ENCODE data around the gene IL17REL. TPM values are rescaled to one million over a fixed set of nuclear protein-coding genes. Genes with fewer than 3 reads are reported as not detected.
A peak's percentile ranks its signal among the peaks of the same experiment; 100 is the strongest.

The IL17REL gene
- polyA plus RNA-seq, 3 donors = not detected

DNA sequence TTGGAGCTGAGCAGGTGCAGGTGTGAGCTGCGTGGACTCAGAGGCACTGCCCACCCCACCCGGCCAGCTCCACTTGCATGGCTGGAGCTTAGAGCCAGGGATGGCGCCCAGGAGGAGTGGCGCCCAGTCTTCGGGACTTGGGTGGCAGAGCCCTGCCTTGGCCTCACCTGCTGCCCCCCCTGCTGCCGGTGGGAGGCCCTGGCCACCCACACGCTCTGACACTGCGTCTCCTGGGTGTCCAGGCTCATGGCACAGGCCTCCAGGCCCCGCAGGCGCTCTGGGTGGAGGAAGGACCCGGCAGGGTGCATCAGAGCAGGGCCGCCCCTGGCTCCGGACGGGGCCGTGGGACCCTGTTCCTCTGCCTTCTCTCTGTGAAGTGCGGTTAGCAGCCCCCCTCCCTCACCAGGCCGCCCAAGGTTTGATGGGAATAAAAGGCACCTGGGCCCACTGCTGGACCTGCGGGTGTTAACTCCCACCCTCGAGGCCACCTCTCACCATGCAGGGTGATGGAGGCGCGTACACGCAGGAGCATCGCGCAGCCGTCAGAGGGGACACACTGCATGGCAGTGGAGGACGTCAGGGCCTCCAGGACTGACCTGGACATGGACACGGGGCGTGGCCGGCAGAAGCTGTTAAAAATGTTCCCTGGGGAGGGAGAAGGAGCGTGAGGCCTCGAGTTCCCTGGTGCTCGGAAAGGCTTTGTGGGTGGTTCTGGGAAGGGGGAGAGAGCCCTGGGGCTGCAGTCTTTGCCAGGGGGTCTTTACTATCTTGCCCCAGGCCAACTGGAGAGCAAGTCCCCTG lies 11.8 kb downstream of the IL17REL start:
- H3K4me3 Mint-ChIP-seq = no peak overlapping the region
- H3K4me3 ChIP-seq (replicated peaks in 1 of 3; ENCODE audit: low read depth in 2 of 3, low read length in 3 of 3) = no peak overlapping the region
- intact Hi-C loops (cut with micrococcal nuclease) = no loop called here
- H3K9me3 ChIP-seq (replicated peaks in 1 of 2; ENCODE audit: control insufficient read depth in 1 of 2, insufficient read depth in 1 of 2, low read length in 2 of 2) = no peaks in the 10 kb centered on the region
- DNase-seq = no peak
- H3K36me3 Mint-ChIP-seq = no peaks in the 10 kb centered on the region
- no peak overlapping the region for H3K27ac ChIP-seq (ENCODE audit: low read depth in 1 of 2, low read length in 2 of 2)
- peaks cover 4 to 15% (median 5%) of the 10 kb centered on the region in 3 donors for H3K27me3 Mint-ChIP-seq (ENCODE audit: low read depth in 3 of 3)
- H4K20me1 ChIP-seq (ENCODE audit: insufficient read depth, low read length) = no peaks in the 10 kb centered on the region
- H3K4me1 ChIP-seq (ENCODE audit: control insufficient read depth in 1 of 2, insufficient read depth in 2 of 2, low read length in 2 of 2) = peaks cover 15 to 20% of the 10 kb centered on the region in 2 donors
- no peak overlapping the region for H3K4me2 ChIP-seq (replicated peaks; ENCODE audit: extremely low read depth, low read length, poor library complexity, severe bottlenecking)
- H2AFZ ChIP-seq (ENCODE audit: insufficient read depth, low read depth, low read length, poor library complexity, severe bottlenecking) = no peak overlapping the region
- H3K36me3 ChIP-seq (replicated peaks in 1 of 2; ENCODE audit: control insufficient read depth in 1 of 2, insufficient read depth in 2 of 2, low read length in 2 of 2) = no peaks in the 10 kb centered on the region
- 95% methylated on average over 30 of the region's 32 CpGs for WGBS (ENCODE audit: insufficient coverage)
- no peaks in the 10 kb centered on the region for H3K79me2 ChIP-seq (ENCODE audit: insufficient read depth, low read length)
- H3K4me1 Mint-ChIP-seq = peaks cover 15% of the 10 kb centered on the region
- H3K9ac ChIP-seq (ENCODE audit: insufficient read depth, low read length, poor library complexity, severe bottlenecking) = no peak overlapping the region
- no peak overlapping the region for H3K27ac Mint-ChIP-seq
- TF ChIP-seq, protein P1, sequence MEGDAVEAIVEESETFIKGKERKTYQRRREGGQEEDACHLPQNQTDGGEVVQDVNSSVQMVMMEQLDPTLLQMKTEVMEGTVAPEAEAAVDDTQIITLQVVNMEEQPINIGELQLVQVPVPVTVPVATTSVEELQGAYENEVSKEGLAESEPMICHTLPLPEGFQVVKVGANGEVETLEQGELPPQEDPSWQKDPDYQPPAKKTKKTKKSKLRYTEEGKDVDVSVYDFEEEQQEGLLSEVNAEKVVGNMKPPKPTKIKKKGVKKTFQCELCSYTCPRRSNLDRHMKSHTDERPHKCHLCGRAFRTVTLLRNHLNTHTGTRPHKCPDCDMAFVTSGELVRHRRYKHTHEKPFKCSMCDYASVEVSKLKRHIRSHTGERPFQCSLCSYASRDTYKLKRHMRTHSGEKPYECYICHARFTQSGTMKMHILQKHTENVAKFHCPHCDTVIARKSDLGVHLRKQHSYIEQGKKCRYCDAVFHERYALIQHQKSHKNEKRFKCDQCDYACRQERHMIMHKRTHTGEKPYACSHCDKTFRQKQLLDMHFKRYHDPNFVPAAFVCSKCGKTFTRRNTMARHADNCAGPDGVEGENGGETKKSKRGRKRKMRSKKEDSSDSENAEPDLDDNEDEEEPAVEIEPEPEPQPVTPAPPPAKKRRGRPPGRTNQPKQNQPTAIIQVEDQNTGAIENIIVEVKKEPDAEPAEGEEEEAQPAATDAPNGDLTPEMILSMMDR (IDR thresholded peaks at IDR 0.05) = no peak
- peaks cover 0 to 16% of the 10 kb centered on the region in 2 donors for H3K27me3 ChIP-seq (ENCODE audit: control insufficient read depth in 2 of 2, insufficient read depth in 2 of 2, low read length in 2 of 2)
- H3K9me3 Mint-ChIP-seq = peaks cover 0 to 2% (median 0%) of the 10 kb centered on the region in 7 donors

DNA sequence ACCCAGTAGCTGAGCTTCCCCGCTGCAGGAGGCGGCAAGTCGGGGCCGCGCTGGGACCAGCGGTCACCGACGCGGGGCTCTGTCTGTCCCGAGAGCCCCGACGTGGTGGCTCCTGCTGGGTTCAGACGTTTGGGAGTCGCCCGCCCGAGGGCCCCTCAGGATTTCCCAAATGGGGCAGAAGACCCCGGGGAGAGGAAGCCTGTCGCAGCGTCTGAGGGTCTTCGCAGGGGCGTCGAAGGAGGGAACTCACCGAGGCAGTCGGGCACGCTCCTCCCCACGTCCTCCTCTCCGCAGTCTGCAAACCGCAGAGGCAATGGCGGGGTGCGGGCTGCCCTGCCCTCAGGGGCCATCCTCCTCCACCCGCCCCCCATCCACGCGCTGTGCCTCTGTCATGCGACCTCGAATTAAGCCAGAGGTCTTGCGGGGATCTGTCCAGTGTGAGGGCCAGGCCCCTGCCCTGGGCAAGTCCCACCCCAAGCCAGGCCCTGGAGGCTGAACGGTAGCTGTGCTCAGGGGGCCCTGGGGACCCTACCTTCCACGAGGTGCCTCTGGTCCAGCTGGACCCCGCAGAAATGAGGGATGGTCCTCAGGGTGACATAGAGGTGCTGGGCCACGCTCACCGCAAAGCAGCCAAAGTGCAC lies 12.5 kb downstream of the IL17REL start:
- Histone ChIP-seq H3K4me2 (replicated peaks; ENCODE audit: extremely low read depth, low read length, poor library complexity, severe bottlenecking) (peak overlapping the region; percentile 62), H4K20me1 (ENCODE audit: insufficient read depth, low read length) (no peaks in the 10 kb centered on the region), H2AFZ (ENCODE audit: insufficient read depth, low read depth, low read length, poor library complexity, severe bottlenecking) (peak overlapping the region; percentile 53), H3K27ac (ENCODE audit: low read depth in 1 of 2, low read length in 2 of 2) (no peak overlapping the region), H3K4me3 (replicated peaks in 1 of 3; ENCODE audit: low read depth in 2 of 3, low read length in 3 of 3) (peak overlapping the region in 2 of 3 experiments; percentile 18 to 44), H3K36me3 (replicated peaks in 1 of 2; ENCODE audit: control insufficient read depth in 1 of 2, insufficient read depth in 2 of 2, low read length in 2 of 2) (no peaks in the 10 kb centered on the region), H3K4me1 (ENCODE audit: control insufficient read depth in 1 of 2, insufficient read depth in 2 of 2, low read length in 2 of 2) (peaks cover 12 to 16% of the 10 kb centered on the region in 2 donors), H3K27me3 (ENCODE audit: control insufficient read depth in 2 of 2, insufficient read depth in 2 of 2, low read length in 2 of 2) (peaks cover 0 to 16% of the 10 kb centered on the region in 2 donors), H3K9me3 (replicated peaks in 1 of 2; ENCODE audit: control insufficient read depth in 1 of 2, insufficient read depth in 1 of 2, low read length in 2 of 2) (no peaks in the 10 kb centered on the region), H3K9ac (ENCODE audit: insufficient read depth, low read length, poor library complexity, severe bottlenecking) (no peak overlapping the region), H3K79me2 (ENCODE audit: insufficient read depth, low read length) (no peaks in the 10 kb centered on the region)
- H3K27ac Mint-ChIP-seq = no peak overlapping the region
- WGBS (ENCODE audit: insufficient coverage) = 43% methylated on average over 37 of the region's 41 CpGs
- H3K4me3 Mint-ChIP-seq = peak overlapping the region in 1 of 2 donors; percentile 35
- peaks cover 13% of the 10 kb centered on the region for H3K4me1 Mint-ChIP-seq
- H3K27me3 Mint-ChIP-seq (ENCODE audit: low read depth in 3 of 3) = peaks cover 5 to 15% (median 5%) of the 10 kb centered on the region in 3 donors
- DNase-seq = no peak
- H3K9me3 Mint-ChIP-seq = peaks cover 0 to 2% (median 0%) of the 10 kb centered on the region in 7 donors
- intact Hi-C loops (cut with micrococcal nuclease) = no loop called here
- TF ChIP-seq, protein P1 (IDR thresholded peaks at IDR 0.05) = no peak
- H3K36me3 Mint-ChIP-seq = no peaks in the 10 kb centered on the region

All from CD14-positive monocyte (primary cell).